ENCODE data around the gene HINT3. TPM values are rescaled to one million over a fixed set of nuclear protein-coding genes. Genes with fewer than 3 reads are reported as not detected.

Gene HINT3
- total RNA-seq, 1 experiment from 2014 or later: 15.1 TPM

GRCh38 chr6:125942672-125943527 is 13.7 kb upstream of the HINT3 start:
- no TSS peak for BruUV-seq (replicated peaks)
- Mint-ChIP-seq H3K4me3 (ENCODE audit: low read depth, unreplicated experiment) (no peak overlapping the region), H3K36me3 (ENCODE audit: insufficient read depth, unreplicated experiment) (peaks cover 9% of the 10 kb centered on the region), H3K27ac (ENCODE audit: unreplicated experiment) (peak overlapping the region; percentile 95), H3K27me3 (ENCODE audit: unreplicated experiment) (no peaks in the 10 kb centered on the region), H3K4me1 (ENCODE audit: low read depth, unreplicated experiment) (peaks cover 41% of the 10 kb centered on the region), H3K9me3 (ENCODE audit: low read depth, unreplicated experiment) (no peaks in the 10 kb centered on the region)
- CTCF ChIA-PET: interaction anchor here (1.0 to 1.2 kb wide), 2 partner anchors 10 to 13 kb away, joined by 3 read pairs; partner anchors contain the start of gene HINT3
- intact Hi-C loops (cut with micrococcal nuclease; ENCODE audit: unreplicated experiment): no loop called here
- DNase-seq: no peak
- TF ChIP-seq CTCF (IDR thresholded peaks at IDR 0.05; ENCODE audit: unreplicated experiment): no peak

- Mint-ChIP-seq H3K4me3 (ENCODE audit: low read depth, unreplicated experiment) (no peak overlapping the region), H3K27ac (ENCODE audit: unreplicated experiment) (peak overlapping the region; percentile 95), H3K36me3 (ENCODE audit: insufficient read depth, unreplicated experiment) (peaks cover 9% of the 10 kb centered on the region), H3K4me1 (ENCODE audit: low read depth, unreplicated experiment) (peaks cover 49% of the 10 kb centered on the region), H3K27me3 (ENCODE audit: unreplicated experiment) (no peaks in the 10 kb centered on the region), H3K9me3 (ENCODE audit: low read depth, unreplicated experiment) (no peaks in the 10 kb centered on the region)
- intact Hi-C loops (cut with micrococcal nuclease; ENCODE audit: unreplicated experiment): no loop called here
- CTCF ChIA-PET: interaction anchor here (1.0 to 1.2 kb wide), 2 partner anchors 9 to 12 kb away, joined by 3 read pairs; partner anchors contain the start of gene HINT3
- no peak for DNase-seq
- TF ChIP-seq CTCF (IDR thresholded peaks at IDR 0.05; ENCODE audit: unreplicated experiment): no peak
- no TSS peak for BruUV-seq (replicated peaks)
Observed at GRCh38 chr6:125943528-125944433, 12.8 kb upstream of the HINT3 start.

GRCh38 chr6:125944434-125944816 is 12.1 kb upstream of the HINT3 start:
- peaks cover 53% of the 10 kb centered on the region for H3K4me1 Mint-ChIP-seq (ENCODE audit: low read depth, unreplicated experiment)

More at GRCh38 chr6:125944434-125944816, 12.1 kb upstream of the HINT3 start:
- peak; percentile 59 for DNase-seq
- no peaks in the 10 kb centered on the region for H3K9me3 Mint-ChIP-seq (ENCODE audit: low read depth, unreplicated experiment)
- CTCF ChIA-PET: interaction anchor here (2.5 kb wide), 1 partner anchor 13 kb away, joined by 11 read pairs; no protein-coding TSS in a partner anchor
- H3K27ac Mint-ChIP-seq (ENCODE audit: unreplicated experiment): peak overlapping the region; percentile 95
- TF ChIP-seq CTCF (IDR thresholded peaks at IDR 0.05; ENCODE audit: unreplicated experiment): no peak
- BruUV-seq (replicated peaks): no TSS peak
- intact Hi-C loops (cut with micrococcal nuclease; ENCODE audit: unreplicated experiment): no loop called here
- no peak overlapping the region for H3K4me3 Mint-ChIP-seq (ENCODE audit: low read depth, unreplicated experiment)
- H3K27me3 Mint-ChIP-seq (ENCODE audit: unreplicated experiment): no peaks in the 10 kb centered on the region
- peaks cover 9% of the 10 kb centered on the region for H3K36me3 Mint-ChIP-seq (ENCODE audit: insufficient read depth, unreplicated experiment)
